A673 (cell line): Measurements from ENCODE around the gene RNASET2.

Experiments
- CTCF ChIP-seq: fragments of 300-800, 200-600 bp; sonication (generic); conservative IDR thresholded peaks from 2 replicates; pipeline ENCODE4 v1.5.1; 2017; ENCODE audit warnings: low read depth, mild to moderate bottlenecking, antibody characterized with exemption, low read length, moderate library complexity, mixed read lengths
- EZH2 ChIP-seq: fragments of 200-600 bp; sonication (generic); IDR thresholded peaks from 2 replicates; pipeline ENCODE4 v1.6.1; 2017; ENCODE audit warnings: borderline replicate concordance, low read depth, mild to moderate bottlenecking, mixed read lengths, antibody characterized with exemption, low read length; ENCODE audit not compliant: poor library complexity, severe bottlenecking

GRCh38 chr6:166960609-166960978 lies 4.2 kb upstream of the RNASET2 start:
- TF ChIP-seq CTCF (no peak), EZH2 (no peak)
